Body of pancreas (tissue), 4 donors: Measurements from ENCODE around the gene DLST. TPM values are rescaled to one million over a fixed set of nuclear protein-coding genes. Genes with fewer than 3 reads are reported as not detected.

Experiments used
- ATAC-seq: fragments of 150-250 bp; one replicate; pipeline ENCODE4 v1.9.1; 2016
- DNase-seq, 4 donors: peaks; one replicate each; pipeline ENCODE4 v3.0.0-alpha.2; 2019
- H3K27ac ChIP-seq, 4 donors: fragments of 200-600 bp; sonication (generic); 1 replicate in 3 of 4; 2 replicates in 1 of 4; pipeline versions ENCODE4 v1.5.1 to v1.6.1; 2016 to 2019; ENCODE audit warnings: mild to moderate bottlenecking in 1 of 4, mixed read lengths in 1 of 4, moderate library complexity in 1 of 4
- H3K27me3 ChIP-seq, 2 donors: fragments of 200-600 bp; sonication (generic); one replicate each; pipeline ENCODE4 v1.6.0; 2016; ENCODE audit warnings: mild to moderate bottlenecking in 1 of 2
- H3K36me3 ChIP-seq, 2 donors: fragments of 200-600 bp; sonication (generic); replicated peaks in 1 of 2; 2 replicates each; pipeline ENCODE4 v1.5.1; 2016; ENCODE audit warnings: low read depth in 2 of 2; ENCODE audit not compliant: insufficient read depth in 1 of 2
- H3K4me1 ChIP-seq: fragments of 200-600 bp; sonication (generic); one replicate; pipeline ENCODE4 v1.6.0; 2016
- H3K4me3 ChIP-seq, 2 donors: fragments of 200-600 bp; sonication (generic); 1 replicate in 1 of 2; 2 replicates in 1 of 2; pipeline ENCODE4 v1.5.1; 2016 to 2019
- H3K9me3 ChIP-seq, 3 donors: fragments of 200-600 bp; sonication (generic); 1 replicate in 2 of 3; 2 replicates in 1 of 3; pipeline ENCODE4 v1.5.1; 2016
- POLR2A ChIP-seq, 3 donors: fragments of 450-650 bp; IDR thresholded peaks; one replicate each; pipeline ENCODE4 v1.6.1; 2016; ENCODE audit warnings: antibody characterized with exemption in 3 of 3, mild to moderate bottlenecking in 2 of 3
- WGBS, 2 donors: methylation state at CpG; one replicate each; pipeline ENCODE4 v1.1.5; 2017; 5-methylcytosine and 5-hydroxymethylcytosine counted together
- intact Hi-C: fragments of 100-400 bp; cut with DNase I; formaldehyde crosslinking; loops from one replicate; pipeline ENCODE4 v1.15.1; 2023
- total RNA-seq, 2 donors: library from RNA; depleted of rRNA; stranded (reverse); fragments of >200 nt; gene quantifications; one replicate each; pipeline ENCODE4 v1.1.0, GENCODE V29; 2016
- TF ChIP-seq, protein P1 (sequence below), 7 experiments: fragments of 450-650 bp in 4 of 7; fragments of 200-600 bp in 3 of 7; sonication (generic) in 3 of 7; IDR thresholded peaks; one replicate each; pipeline ENCODE4 v1.5.1; 2016 to 2019; ENCODE audit warnings: antibody characterized with exemption in 7 of 7

The DLST gene
- total RNA-seq, 2 donors from 2014 or later: 33.7 to 36.3 TPM

DNA sequence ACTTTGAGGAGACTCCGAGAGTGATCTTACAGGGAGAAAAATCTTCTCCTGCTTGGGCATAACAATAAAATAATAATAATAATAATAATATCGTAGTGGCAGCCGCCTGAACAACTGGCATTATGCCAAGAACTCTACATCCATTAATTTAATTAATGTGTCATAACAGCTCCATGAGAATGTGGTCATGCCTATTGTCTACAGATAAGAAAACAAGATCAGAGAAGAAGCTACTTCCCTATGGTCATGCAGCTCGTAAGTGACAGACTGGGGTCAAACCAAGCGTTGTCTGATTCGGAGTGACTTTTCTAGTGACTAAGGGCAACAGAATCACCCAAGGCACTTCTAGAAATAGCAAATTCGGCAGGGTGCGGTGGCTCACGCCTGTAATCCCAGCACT is 17.5 kb upstream of the DLST start:
- ATAC-seq (no peak), DNase-seq (no peak)
- Histone ChIP-seq H3K27me3 (no peaks in the 10 kb centered on the region), H3K27ac (no peak overlapping the region), H3K36me3 (no peaks in the 10 kb centered on the region), H3K4me3 (no peak overlapping the region), H3K4me1 (no peaks in the 10 kb centered on the region), H3K9me3 (no peaks in the 10 kb centered on the region)
- intact Hi-C loops: loop anchor here (5.0 to 10.0 kb wide), 2 partner anchors 43 to 221 kb away; no protein-coding TSS in a partner anchor
- 69 to 70% methylated on average over 9 of the region's 9 CpGs for WGBS, 2 donors
- no peak for TF ChIP-seq POLR2A (IDR thresholded peaks at IDR 0.05)
- TF ChIP-seq, protein P1, sequence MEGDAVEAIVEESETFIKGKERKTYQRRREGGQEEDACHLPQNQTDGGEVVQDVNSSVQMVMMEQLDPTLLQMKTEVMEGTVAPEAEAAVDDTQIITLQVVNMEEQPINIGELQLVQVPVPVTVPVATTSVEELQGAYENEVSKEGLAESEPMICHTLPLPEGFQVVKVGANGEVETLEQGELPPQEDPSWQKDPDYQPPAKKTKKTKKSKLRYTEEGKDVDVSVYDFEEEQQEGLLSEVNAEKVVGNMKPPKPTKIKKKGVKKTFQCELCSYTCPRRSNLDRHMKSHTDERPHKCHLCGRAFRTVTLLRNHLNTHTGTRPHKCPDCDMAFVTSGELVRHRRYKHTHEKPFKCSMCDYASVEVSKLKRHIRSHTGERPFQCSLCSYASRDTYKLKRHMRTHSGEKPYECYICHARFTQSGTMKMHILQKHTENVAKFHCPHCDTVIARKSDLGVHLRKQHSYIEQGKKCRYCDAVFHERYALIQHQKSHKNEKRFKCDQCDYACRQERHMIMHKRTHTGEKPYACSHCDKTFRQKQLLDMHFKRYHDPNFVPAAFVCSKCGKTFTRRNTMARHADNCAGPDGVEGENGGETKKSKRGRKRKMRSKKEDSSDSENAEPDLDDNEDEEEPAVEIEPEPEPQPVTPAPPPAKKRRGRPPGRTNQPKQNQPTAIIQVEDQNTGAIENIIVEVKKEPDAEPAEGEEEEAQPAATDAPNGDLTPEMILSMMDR (IDR thresholded peaks at IDR 0.05): no peak

DNA sequence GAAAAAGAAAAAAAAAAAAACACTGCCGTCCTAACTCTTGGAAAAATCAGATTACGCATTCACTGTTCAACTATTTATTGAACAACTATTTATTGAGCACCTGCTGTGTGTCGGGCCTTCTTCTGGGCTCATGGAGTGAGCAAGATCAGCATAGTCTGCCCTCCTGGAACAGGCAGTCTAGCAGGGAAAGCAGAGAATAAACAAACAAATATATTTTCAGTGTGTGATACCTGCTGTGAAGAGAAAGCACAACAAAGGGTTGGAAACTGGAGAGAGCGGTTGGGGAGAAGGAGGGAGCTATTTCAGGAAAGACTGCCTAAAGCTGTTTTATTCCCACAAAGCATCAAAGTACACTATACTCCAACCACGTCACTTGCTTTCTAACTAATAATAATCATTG is 16.6 kb upstream of the DLST start:
- no peaks in the 10 kb centered on the region for H3K4me1 ChIP-seq
- WGBS, 2 donors: 84 to 87% methylated on average over 5 of the region's 5 CpGs
- H3K27ac ChIP-seq: no peak overlapping the region
- H3K9me3 ChIP-seq: no peaks in the 10 kb centered on the region
- no peak for ATAC-seq
- no peaks in the 10 kb centered on the region for H3K27me3 ChIP-seq
- no peak overlapping the region for H3K4me3 ChIP-seq
- TF ChIP-seq POLR2A (IDR thresholded peaks at IDR 0.05): no peak
- TF ChIP-seq, protein P1 (IDR thresholded peaks at IDR 0.05): no peak
- intact Hi-C loops: loop anchor here (10.0 kb wide), 1 partner anchor 220 kb away; no protein-coding TSS in a partner anchor
- no peak for DNase-seq
- no peaks in the 10 kb centered on the region for H3K36me3 ChIP-seq

DNA sequence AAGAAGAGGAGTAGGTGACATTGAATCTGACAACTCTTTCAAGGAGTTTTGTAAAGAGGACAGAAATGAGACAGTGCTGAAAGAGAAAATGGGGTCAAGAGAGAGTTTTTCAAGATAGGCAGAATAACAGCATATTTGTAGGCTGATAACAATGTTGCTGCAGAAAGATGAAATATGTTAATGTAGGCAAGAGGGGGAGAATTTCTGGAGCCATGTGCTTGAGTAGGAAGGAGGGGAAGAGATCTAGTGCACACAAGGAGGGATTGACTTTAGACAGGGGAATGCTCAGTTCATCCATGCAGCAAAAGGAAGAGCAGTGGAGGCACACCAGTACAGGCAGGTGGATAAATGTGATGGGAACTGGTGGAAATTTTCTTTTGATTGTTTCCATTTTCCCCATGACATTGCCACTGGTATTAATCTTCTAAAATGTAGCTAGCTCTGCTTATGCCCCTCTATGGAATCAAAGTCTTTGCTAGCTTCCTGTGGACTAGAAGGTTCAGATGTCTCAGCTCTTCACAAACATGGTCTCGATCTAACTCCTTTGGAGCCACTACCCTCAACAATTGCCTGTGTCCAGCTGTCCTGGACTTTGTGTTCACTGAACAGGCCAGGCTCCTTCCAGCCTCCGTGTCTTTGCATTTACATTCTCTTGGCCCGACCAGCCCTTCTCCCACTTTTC is 14.9 kb upstream of the DLST start:
- Histone ChIP-seq H3K27ac (no peak overlapping the region), H3K9me3 (no peaks in the 10 kb centered on the region), H3K4me3 (no peak overlapping the region), H3K36me3 (no peaks in the 10 kb centered on the region), H3K4me1 (no peaks in the 10 kb centered on the region), H3K27me3 (no peaks in the 10 kb centered on the region)
- no peak for ATAC-seq
- WGBS, 2 donors: 69 to 72% methylated on average over 3 of the region's 3 CpGs
- TF ChIP-seq, protein P1 (IDR thresholded peaks at IDR 0.05): no peak
- TF ChIP-seq POLR2A (IDR thresholded peaks at IDR 0.05): no peak
- intact Hi-C loops: loop anchor here (10.0 kb wide), 1 partner anchor 218 kb away; no protein-coding TSS in a partner anchor
- DNase-seq: no peak

DNA sequence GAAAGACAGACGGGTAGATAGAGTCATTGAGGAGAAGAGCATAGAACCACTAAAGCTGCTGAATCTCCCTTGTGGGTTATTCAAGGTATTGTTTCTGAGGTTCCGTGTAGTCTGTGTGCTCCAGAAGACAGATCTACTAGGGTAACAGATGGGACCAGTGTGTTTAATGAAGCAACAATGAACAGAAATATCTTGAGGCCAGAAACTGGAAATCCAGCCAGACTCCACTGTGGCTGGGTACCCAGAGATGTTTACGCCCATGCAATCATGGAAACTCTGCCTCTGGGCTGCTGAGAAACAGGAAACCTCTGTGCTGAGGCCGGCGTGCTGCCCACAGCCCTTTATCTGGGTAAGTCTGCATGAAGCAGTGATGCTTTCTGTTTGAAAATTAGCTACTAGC is 14.0 kb upstream of the DLST start:
- no peak overlapping the region for H3K27ac ChIP-seq
- TF ChIP-seq, protein P1 (IDR thresholded peaks at IDR 0.05): no peak
- no peak for TF ChIP-seq POLR2A (IDR thresholded peaks at IDR 0.05)
- no peaks in the 10 kb centered on the region for H3K27me3 ChIP-seq
- H3K36me3 ChIP-seq: no peaks in the 10 kb centered on the region
- WGBS, 2 donors: 42 to 62% methylated on average over 5 of the region's 5 CpGs
- ATAC-seq (no peak), DNase-seq (no peak)
- no peaks in the 10 kb centered on the region for H3K4me1 ChIP-seq
- H3K4me3 ChIP-seq: no peak overlapping the region
- intact Hi-C loops: loop anchor here (10.0 kb wide), 1 partner anchor 217 kb away; no protein-coding TSS in a partner anchor
- no peaks in the 10 kb centered on the region for H3K9me3 ChIP-seq

DNA sequence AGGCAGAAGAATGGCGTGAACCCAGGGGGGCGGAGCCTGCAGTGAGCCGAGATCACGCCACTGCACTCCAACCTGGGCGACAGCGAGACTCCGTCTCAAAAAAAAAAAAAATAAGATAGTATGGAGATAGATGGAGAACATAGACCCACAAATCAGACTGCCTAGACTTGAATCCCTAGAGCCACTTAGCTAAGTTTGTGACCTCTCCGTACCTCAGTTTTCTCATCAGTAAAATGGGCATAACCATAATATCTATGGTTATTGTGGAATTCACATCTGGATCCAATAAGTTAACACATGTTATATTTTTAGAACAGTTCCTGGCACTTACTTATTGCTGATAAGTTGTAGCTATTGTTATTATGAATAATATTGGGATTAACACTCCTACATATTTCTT is 13.0 kb upstream of the DLST start:
- H3K9me3 ChIP-seq: no peaks in the 10 kb centered on the region
- no peak overlapping the region for H3K4me3 ChIP-seq
- ATAC-seq (no peak), DNase-seq (no peak)
- H3K27ac ChIP-seq: no peak overlapping the region
- TF ChIP-seq, protein P1 (IDR thresholded peaks at IDR 0.05): no peak
- TF ChIP-seq POLR2A (IDR thresholded peaks at IDR 0.05): no peak
- WGBS, 2 donors: 80 to 85% methylated on average over 8 of the region's 8 CpGs
- intact Hi-C loops: loop anchor here (10.0 kb wide), 1 partner anchor 216 kb away; no protein-coding TSS in a partner anchor
- no peaks in the 10 kb centered on the region for H3K4me1 ChIP-seq
- H3K27me3 ChIP-seq: no peaks in the 10 kb centered on the region
- H3K36me3 ChIP-seq: no peaks in the 10 kb centered on the region
